NB4 (cell line): ENCODE results near the gene RERE.

Experiments used
- POLR2A ChIP-seq: IDR thresholded peaks from 2 replicates; pipeline ENCODE4 v1.6.1; 2011; ENCODE audit warnings: mild to moderate bottlenecking; ENCODE audit not compliant: insufficient read length; ENCODE audit errors: extremely low read depth
- TF ChIP-seq, protein P1 (sequence below): IDR thresholded peaks from one replicate; pipeline ENCODE4 v1.5.1; 2012; ENCODE audit warnings: low read depth, low read length

DNA sequence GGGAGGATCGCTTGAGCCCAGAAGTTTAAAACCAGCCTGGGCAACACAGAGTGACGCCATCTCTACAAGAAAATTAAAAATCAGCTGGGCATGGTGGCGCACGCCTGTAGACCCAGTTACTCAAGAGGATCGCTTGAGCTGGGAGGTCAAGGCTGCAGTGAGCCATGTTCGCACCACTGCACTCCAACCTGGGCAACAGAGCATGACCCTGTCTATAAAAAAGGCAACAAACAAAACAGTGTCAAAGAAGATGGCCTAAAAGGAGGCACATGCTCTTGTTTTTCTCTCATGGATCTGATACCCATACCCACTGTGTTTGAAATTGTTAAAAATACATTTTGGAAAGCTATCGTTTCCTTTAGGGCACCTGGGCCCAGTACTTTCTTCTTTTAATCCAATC lies 307.9 kb downstream of the RERE start:
- TF ChIP-seq, protein P1, sequence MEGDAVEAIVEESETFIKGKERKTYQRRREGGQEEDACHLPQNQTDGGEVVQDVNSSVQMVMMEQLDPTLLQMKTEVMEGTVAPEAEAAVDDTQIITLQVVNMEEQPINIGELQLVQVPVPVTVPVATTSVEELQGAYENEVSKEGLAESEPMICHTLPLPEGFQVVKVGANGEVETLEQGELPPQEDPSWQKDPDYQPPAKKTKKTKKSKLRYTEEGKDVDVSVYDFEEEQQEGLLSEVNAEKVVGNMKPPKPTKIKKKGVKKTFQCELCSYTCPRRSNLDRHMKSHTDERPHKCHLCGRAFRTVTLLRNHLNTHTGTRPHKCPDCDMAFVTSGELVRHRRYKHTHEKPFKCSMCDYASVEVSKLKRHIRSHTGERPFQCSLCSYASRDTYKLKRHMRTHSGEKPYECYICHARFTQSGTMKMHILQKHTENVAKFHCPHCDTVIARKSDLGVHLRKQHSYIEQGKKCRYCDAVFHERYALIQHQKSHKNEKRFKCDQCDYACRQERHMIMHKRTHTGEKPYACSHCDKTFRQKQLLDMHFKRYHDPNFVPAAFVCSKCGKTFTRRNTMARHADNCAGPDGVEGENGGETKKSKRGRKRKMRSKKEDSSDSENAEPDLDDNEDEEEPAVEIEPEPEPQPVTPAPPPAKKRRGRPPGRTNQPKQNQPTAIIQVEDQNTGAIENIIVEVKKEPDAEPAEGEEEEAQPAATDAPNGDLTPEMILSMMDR = no peak
- TF ChIP-seq POLR2A = no peak
